Adipose tissue (tissue), 3 donors: Measurements from ENCODE around the gene RASD1. TPM values are rescaled to one million over a fixed set of nuclear protein-coding genes. Genes with fewer than 3 reads are reported as not detected.
"Not testable (repeated sequence)": the region's sequence is repeated elsewhere in the genome, so short reads cannot be mapped to it uniquely, and the experiment has no call there.

Source experiments
- H3K27ac ChIP-seq: one replicate; pipeline ENCODE4 v1.5.1; 2013; ENCODE audit warnings: low read depth, low read length
- WGBS, 3 donors: extraction: QIAGEN DNeasy Blood & Tissue Kit; methylation state at CpG; one replicate each; pipeline ENCODE4 v1.1.7; 2013; 5-methylcytosine and 5-hydroxymethylcytosine counted together
- polyA plus RNA-seq, 3 donors: library from polyadenylated mRNA; stranded (reverse); fragments of 200-250 nt; gene quantifications; one replicate each; pipeline ENCODE4 v1.2.3, GENCODE V29; 2013
- donor health status: healthy with polysubstance abuse.
- donor health status: Bipolar disorder and iron deficiency.
- donor health status: healthy.

Gene RASD1
- polyA plus RNA-seq, 3 donors: 36.7 to 608 (median 240) TPM

- H3K27ac ChIP-seq: no peak overlapping the region
- WGBS, 3 donors: 79 to 91% (median 88%) methylated on average over 6 of the region's 6 CpGs
These were observed 32.4 kb downstream of the RASD1 start for GRCh38 chr17:17463821-17464220.

GRCh38 chr17:17462048-17462824 lies 34.0 kb downstream of the RASD1 start:
- WGBS, 3 donors: 73 to 79% (median 77%) methylated on average over 15 of the region's 15 CpGs

GRCh38 chr17:17460038-17460437 lies 36.2 kb downstream of the RASD1 start:
- H3K27ac ChIP-seq: no peak overlapping the region
- WGBS, 3 donors: 95 to 98% (median 96%) methylated on average over 4 of the region's 4 CpGs

More at GRCh38 chr17:17462048-17462824, 34.0 kb downstream of the RASD1 start:
- no peak overlapping the region for H3K27ac ChIP-seq

GRCh38 chr17:17457680-17458079 lies 38.5 kb downstream of the RASD1 start:
- 89 to 98% (median 94%) methylated on average over 2 of the region's 2 CpGs for WGBS, 3 donors
- H3K27ac ChIP-seq: no peak overlapping the region

- WGBS, 3 donors: 80 to 92% (median 92%) methylated on average over 19 of the region's 19 CpGs
- H3K27ac ChIP-seq: no peak overlapping the region
These were observed 39.9 kb downstream of the RASD1 start for GRCh38 chr17:17456251-17456650.

GRCh38 chr17:17455173-17455572 lies 41.0 kb downstream of the RASD1 start:
- H3K27ac ChIP-seq: no peak overlapping the region
- 93 to 96% (median 95%) methylated on average over 4 of the region's 4 CpGs for WGBS, 3 donors

- 32 to 87% (median 48%) methylated on average over 1 of the region's 1 CpG for WGBS, 3 donors
These were observed 41.5 kb downstream of the RASD1 start for GRCh38 chr17:17454700-17455099.

GRCh38 chr17:17454276-17454675 lies 41.9 kb downstream of the RASD1 start:
- H3K27ac ChIP-seq: no peak overlapping the region
- 73 to 91% (median 86%) methylated on average over 1 of the region's 1 CpG for WGBS, 3 donors

More at GRCh38 chr17:17454700-17455099, 41.5 kb downstream of the RASD1 start:
- not testable (repeated sequence) for H3K27ac ChIP-seq

- WGBS, 3 donors: 80 to 85% (median 85%) methylated on average over 9 of the region's 9 CpGs
- no peak overlapping the region for H3K27ac ChIP-seq
These were observed 43.1 kb downstream of the RASD1 start for GRCh38 chr17:17453088-17453487.

GRCh38 chr17:17448723-17449122 lies 47.5 kb downstream of the RASD1 start:
- 85 to 96% (median 90%) methylated on average over 4 of the region's 4 CpGs for WGBS, 3 donors
- H3K27ac ChIP-seq: no peak overlapping the region

GRCh38 chr17:17448076-17448475 lies 48.1 kb downstream of the RASD1 start:
- WGBS, 3 donors: 53 to 70% (median 63%) methylated on average over 5 of the region's 5 CpGs
- no peak overlapping the region for H3K27ac ChIP-seq

- WGBS, 3 donors: 83 to 91% (median 89%) methylated on average over 5 of the region's 5 CpGs
- no peak overlapping the region for H3K27ac ChIP-seq
These were observed 48.9 kb downstream of the RASD1 start for GRCh38 chr17:17447264-17447663.

GRCh38 chr17:17446666-17447155 lies 49.5 kb downstream of the RASD1 start:
- no peak overlapping the region for H3K27ac ChIP-seq
- 81 to 95% (median 82%) methylated on average over 4 of the region's 4 CpGs for WGBS, 3 donors

GRCh38 chr17:17445925-17446665 lies 50.1 kb downstream of the RASD1 start:
- no peak overlapping the region for H3K27ac ChIP-seq
- 45 to 56% (median 50%) methylated on average over 12 of the region's 12 CpGs for WGBS, 3 donors

- WGBS, 3 donors: 64 to 73% (median 68%) methylated on average over 8 of the region's 8 CpGs
- H3K27ac ChIP-seq: no peak overlapping the region
These were observed 50.8 kb downstream of the RASD1 start for GRCh38 chr17:17445296-17445924.
